HG03432 (cell line): ENCODE data around the gene ABL2.
"Not testable (repeated sequence)": the region's sequence is repeated elsewhere in the genome, so short reads cannot be mapped to it uniquely, and the experiment has no call there.

ENCODE experiments used
- ATAC-seq: cut with Tn5 transposase; IDR thresholded peaks from one replicate; pipeline ENCODE4 v1.9.1; 2021; ENCODE audit warnings: mild to moderate bottlenecking, moderate library complexity; ENCODE audit not compliant: unreplicated experiment

The ABL2 gene

DNA sequence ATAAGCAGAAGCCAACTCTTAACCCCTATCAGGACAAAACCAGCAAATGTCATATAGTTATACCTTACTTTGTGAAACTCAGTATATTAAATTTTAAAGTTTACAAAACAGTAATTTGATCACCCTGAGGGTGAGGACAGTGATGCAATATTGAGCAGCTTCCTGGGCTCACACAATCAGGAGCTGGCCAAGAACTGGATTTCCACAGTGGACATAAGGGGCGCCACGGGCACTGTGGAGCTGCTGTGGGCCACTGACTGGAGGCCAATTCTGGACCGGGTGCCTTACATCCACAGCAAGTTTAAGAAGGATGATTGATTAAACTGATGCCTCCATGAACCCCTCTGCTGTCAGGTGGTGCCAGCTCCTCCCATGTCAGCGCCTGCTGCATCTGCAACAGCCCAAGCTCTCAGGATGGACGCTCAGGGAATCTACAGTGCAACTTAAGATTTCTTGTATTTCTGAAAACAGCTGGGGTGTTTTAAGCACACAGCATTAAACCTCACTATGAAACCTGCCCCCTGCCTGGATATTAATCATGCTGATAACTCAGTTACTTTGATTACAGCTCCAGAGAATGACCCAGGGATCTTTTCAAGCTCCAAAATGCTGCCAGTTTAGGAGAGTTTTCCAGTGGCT, 91.7 kb downstream of the ABL2 start:
- ATAC-seq: no peak

DNA sequence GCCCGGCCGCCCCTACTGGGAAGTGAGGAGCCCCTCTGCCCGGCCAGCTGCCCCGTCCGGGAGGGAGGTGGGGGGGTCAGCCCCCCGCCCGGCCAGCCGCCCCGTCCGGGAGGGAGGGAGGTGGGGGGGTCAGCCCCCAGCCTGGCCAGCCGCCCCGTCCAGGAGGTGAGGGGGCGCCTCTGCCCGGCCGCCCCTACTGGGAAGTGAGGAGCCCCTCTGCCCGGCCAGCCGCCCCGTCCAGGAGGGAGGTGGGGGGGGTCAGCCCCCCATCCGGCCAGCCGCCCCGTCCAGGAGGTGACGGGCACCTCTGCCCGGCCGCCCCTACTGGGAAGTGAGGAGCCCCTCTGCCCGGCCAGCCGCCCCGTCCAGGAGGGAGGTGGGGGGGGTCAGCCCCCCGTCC, 93.8 kb downstream of the ABL2 start:
- ATAC-seq: not testable (repeated sequence)

- ATAC-seq: not testable (repeated sequence)
Observed at GRCh38 chr1:179135168-179135567, 94.3 kb downstream of the ABL2 start.

- peak; percentile 94 for ATAC-seq
Observed at GRCh38 chr1:179129702-179130473, 99.6 kb downstream of the ABL2 start.

DNA sequence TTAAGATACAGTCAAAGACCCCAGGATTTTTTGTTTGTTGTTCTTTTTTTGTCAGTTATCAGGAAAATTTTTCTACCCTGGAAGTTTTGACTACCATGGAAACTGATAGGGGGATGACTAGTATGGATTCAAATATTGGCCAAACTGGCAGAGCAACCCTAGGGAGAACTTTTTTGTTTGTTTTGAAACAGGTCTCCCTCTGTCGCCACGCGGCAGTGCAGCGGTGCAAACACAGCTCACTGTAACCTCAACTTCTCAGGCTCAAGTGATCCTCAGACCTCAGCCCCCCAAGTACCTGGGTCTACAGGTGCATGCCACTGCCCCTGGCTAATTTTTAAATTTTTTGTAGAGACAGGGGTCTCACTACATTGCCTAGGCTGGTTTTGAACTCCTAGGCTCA, 101.0 kb downstream of the ABL2 start:
- ATAC-seq: no peak

GRCh38 chr1:179127163-179127895, 102.1 kb downstream of the ABL2 start:
- ATAC-seq: no peak

GRCh38 chr1:179126338-179127060, 103.0 kb downstream of the ABL2 start:
- no peak for ATAC-seq

- ATAC-seq: no peak
Observed at GRCh38 chr1:179124873-179125272, 104.6 kb downstream of the ABL2 start.

DNA sequence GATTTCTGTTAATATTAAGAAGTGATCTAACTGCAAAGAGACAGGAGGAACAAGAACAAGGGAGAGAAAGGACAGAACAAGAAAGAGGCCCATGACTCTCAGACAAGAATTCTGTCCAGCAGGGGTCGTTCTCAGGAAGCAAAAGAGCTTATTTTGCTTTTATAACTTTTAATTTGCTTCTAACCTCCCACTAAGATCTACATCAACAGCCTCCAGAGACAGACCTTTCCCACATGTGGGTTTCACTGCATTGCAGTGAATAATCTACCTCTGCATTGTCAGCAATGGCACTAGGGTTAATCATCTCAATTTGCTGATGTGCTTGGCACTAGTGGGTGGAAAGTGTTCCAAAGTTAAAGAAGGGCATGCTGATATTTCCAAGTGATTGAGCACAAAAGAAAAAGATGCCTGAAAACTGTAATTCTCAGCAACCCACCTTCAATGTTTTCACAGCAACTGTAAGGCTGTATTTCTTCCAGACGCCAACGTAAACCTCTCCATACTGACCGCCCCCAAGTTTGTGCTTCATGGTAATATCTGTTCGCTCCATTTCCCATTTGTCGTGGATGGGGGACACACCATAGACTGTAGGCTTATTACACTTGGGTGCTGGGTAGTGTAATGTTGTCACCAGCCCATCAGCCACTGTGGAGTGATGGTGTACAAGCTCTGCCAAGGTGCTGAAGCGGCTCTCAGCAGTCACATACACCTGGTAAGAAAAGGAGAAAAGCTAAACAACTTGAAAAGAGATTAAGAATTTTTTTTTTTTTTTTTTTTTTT, 108.1 kb downstream of the ABL2 start:
- no peak for ATAC-seq

DNA sequence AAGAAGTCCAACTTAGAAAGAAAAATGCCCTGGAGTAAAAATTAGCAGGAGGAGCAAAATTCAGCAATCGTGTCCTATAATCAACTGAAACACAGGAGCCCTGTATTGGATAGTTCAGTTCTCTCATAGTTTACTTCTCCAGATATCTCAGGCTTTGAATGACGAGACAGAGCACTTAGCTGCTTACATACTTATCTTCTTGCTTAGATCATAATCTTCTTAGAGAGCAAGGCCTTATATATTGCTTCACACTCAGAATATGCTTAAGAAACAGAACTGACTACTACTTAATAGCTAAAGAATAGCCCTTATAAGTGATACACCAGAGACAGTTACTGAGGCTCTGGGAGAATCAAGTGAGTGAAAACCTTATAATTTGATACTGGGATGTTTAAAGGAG, 108.7 kb downstream of the ABL2 start:
- ATAC-seq: no peak

GRCh38 chr1:179119513-179119912, 110.0 kb downstream of the ABL2 start:
- ATAC-seq: no peak

DNA sequence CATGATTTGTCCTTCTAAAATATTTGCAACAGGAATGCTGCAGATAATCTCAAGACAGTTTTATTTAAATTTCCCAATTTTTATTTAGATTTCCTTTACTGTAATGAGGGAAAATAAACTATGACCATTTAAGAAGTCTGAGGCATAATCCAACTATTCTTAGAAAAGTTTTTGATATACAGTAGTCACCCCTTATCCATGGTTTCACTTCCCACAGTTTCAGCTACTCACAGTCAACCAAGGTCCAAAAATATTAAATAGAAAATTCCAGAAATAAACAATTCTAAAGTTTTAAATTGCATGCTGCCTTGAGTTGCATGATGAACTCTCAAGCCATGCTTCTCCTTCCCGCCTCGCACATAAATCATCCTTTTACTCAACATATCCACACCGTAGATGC, 114.3 kb downstream of the ABL2 start:
- ATAC-seq: no peak

DNA sequence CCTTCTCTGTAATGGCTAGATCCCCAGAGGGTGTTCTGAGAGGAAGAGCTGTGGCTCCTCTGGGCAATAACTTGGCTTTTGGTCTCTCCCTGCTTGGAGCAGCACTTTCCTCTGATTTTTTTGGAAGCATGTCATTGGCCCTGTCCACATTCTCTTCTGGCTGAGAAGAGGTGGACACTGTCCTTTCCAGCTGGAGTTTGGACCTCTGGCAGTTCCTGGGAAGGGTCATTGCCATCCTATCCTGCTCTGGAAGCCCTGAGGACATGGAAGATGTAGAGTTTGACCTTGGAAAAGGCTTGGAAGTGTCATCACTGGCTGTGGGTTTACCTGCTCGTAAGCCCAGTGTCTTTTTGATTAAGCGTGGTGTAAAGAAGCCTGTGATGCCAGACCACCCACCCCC, 120.8 kb downstream of the ABL2 start:
- ATAC-seq: no peak

DNA sequence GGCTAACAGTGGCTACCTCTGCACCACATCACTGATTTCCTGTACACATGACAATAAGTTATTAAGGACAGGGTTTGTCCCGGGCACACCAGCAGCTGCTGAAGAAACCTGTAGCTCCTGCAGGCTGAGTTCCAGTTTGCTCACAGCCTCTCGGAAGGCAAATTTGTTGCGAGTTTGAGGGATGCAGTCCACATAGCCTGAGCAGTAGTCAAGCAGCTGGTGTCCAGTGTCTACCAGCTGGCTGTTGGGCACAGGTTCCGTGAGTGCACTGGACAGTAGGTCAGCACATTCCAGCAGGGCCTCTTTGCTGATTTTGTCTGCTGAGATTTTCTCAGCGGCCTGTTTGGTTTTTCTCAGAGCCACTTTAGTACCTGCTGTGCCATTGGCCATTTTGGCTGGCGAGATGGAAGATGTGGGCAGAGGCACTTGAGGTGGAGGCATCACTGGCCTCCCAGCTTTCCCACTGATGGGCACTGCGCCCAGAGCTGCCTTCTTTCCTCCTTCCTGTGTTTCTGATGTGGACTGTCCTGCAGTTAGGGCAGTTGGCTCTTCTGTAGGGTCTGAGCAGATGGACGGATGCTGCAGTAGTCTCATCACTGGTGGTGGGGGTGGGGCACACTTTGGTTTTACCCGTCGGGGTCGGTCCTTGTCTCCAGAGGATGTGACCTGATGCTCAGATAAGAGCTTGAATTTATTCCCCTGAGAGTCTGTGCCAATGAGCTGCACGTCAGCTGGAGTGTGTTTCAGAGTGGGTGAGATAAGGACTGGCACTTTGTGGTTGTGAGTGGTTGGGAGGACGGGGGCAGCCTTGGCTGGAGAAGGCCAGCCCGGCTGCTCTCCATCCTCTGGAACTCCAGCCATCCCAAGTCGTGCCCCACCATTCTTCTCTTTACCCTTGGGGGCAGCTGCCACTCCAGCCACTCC, 121.5 kb downstream of the ABL2 start:
- ATAC-seq: no peak

GRCh38 chr1:179105393-179105792, 124.1 kb downstream of the ABL2 start:
- no peak for ATAC-seq

GRCh38 chr1:179104611-179105250, 124.7 kb downstream of the ABL2 start:
- no peak for ATAC-seq

DNA sequence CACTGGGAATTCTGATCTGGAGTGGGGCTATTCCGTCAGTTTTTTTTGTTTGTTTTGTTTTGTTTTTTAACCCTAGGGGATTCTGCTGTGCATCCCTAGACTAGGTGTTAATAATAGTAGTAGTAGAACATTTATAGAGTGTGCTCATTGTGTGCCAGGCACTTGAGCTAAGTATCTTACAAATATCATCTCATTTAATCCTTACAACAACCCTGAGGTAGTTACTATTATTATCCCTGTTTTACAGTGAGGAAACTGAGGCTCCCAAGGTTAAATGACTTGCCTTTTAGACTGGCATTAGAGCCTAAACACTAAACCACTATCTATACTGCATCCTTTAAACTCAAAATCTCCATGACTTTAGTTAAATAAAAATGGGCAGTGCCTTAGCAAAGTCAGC, 125.5 kb downstream of the ABL2 start:
- no peak for ATAC-seq

GRCh38 chr1:179101566-179101965, 127.9 kb downstream of the ABL2 start:
- ATAC-seq: no peak

DNA sequence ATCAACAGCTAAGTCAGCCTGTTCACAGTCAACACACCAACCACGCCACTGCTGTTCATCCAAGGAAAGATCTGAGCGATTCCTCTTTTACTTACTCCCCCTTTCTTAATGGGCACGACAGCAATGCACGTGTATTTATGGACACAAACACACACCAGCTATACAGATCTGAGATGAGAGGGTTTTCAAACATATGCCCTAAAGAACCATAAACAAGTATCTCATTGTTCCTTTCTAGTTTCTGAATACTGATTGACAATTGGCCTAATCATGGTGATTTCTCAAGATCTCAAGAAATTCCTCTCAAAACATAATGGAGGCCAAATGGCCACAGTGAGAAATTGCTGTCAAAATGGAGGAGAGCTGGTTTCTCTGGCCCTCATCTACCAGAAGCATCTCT, 129.6 kb downstream of the ABL2 start:
- ATAC-seq: no peak
